Astrocyte of the hippocampus (primary cell): ENCODE data around the gene SPX.
A peak's percentile ranks its signal among the peaks of the same experiment; 100 is the strongest.

Experiments
- DNase-seq: peaks from one replicate; pipeline ENCODE4 v3.0.0; 2011; ENCODE audit warnings: low read depth, low spot score

SPX gene

GRCh38 chr12:21526053-21526452 is at the start of gene SPX:
Gene SPX (plus strand): TSS chr12:21526296. CDS start chr12:21526473, 177 bp downstream.
- DNase-seq: no peak

GRCh38 chr12:21476949-21477348 is 49.1 kb upstream of the SPX start:
- peak; percentile 34 for DNase-seq

- no peak for DNase-seq
These were observed 47.2 kb upstream of the SPX start for GRCh38 chr12:21478756-21479455.

GRCh38 chr12:21483531-21483930 is 42.6 kb upstream of the SPX start:
- no peak for DNase-seq

GRCh38 chr12:21485998-21486397 is 40.1 kb upstream of the SPX start:
- DNase-seq: no peak

- no peak for DNase-seq
These were observed 26.3 kb upstream of the SPX start for GRCh38 chr12:21499765-21500164.

- DNase-seq: no peak
These were observed 25.3 kb upstream of the SPX start for GRCh38 chr12:21500786-21501257.

GRCh38 chr12:21501258-21502163 is 24.6 kb upstream of the SPX start, which contains the start of the genes GOLT1B and RECQL:
Gene GOLT1B (plus strand): TSS chr12:21501789. CDS start chr12:21501924, 135 bp downstream.
Gene RECQL (minus strand): TSS chr12:21501635. CDS start chr12:21499570, 2,065 bp downstream.
- DNase-seq: peak; percentile 98

GRCh38 chr12:21502164-21502496 is 24.0 kb upstream of the SPX start:
- peak; percentile 49 for DNase-seq

- DNase-seq: no peak
These were observed 23.2 kb upstream of the SPX start for GRCh38 chr12:21502872-21503271.

GRCh38 chr12:21505888-21506287 is 20.2 kb upstream of the SPX start:
- DNase-seq: no peak

GRCh38 chr12:21507849-21508248 is 18.2 kb upstream of the SPX start:
- no peak for DNase-seq

- no peak for DNase-seq
These were observed 16.3 kb upstream of the SPX start for GRCh38 chr12:21509768-21510167.

- no peak for DNase-seq
These were observed 9.8 kb upstream of the SPX start for GRCh38 chr12:21516281-21516680.

- no peak for DNase-seq
These were observed 7.6 kb upstream of the SPX start for GRCh38 chr12:21518451-21518850.

- no peak for DNase-seq
These were observed 4.6 kb upstream of the SPX start for GRCh38 chr12:21521541-21521940.

GRCh38 chr12:21523148-21523547 is 2.9 kb upstream of the SPX start:
- DNase-seq: no peak

GRCh38 chr12:21526721-21527345 is 737 bp downstream of the SPX start:
- DNase-seq: no peak

- peak; percentile 80 for DNase-seq
These were observed 1.5 kb downstream of the SPX start for GRCh38 chr12:21527451-21528180.

- peak; percentile 77 for DNase-seq
These were observed 2.9 kb downstream of the SPX start for GRCh38 chr12:21528953-21529352.

- DNase-seq: no peak
These were observed 3.4 kb downstream of the SPX start for GRCh38 chr12:21529456-21529855.
